ENCODE measurements around the gene CELF6. TPM values are rescaled to one million over a fixed set of nuclear protein-coding genes. Genes with fewer than 3 reads are reported as not detected.

The CELF6 gene
- polyA plus RNA-seq, 3 donors, result 2.9 TPM; not detected in 2

DNA sequence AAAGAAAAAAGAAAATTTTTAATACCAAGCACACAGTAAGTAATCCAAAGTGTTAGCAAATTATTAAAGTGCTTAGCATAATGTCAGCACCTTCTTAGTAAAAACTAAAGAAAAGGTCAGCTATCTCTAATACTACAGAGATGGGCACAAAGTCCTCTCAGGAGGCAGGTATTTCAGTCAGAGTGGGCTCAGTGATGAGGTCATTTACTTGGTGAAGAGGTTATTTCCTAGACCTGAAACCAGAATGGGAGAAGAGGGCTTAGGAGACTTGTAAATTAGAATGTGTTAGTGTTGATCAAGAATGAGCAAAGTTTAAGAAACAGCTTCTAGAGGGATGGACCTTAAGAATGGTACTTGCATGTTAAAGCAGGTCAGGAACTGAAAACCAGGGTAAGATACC lies 80.3 kb downstream of the CELF6 start:
- Histone ChIP-seq H2AFZ (ENCODE audit: insufficient read depth, low read depth, low read length, poor library complexity, severe bottlenecking) (no peak overlapping the region), H3K4me1 (ENCODE audit: control insufficient read depth in 1 of 2, insufficient read depth in 2 of 2, low read length in 2 of 2) (peaks cover 21 to 30% of the 10 kb centered on the region in 2 donors), H3K9ac (ENCODE audit: insufficient read depth, low read length, poor library complexity, severe bottlenecking) (no peak overlapping the region), H3K27me3 (ENCODE audit: control insufficient read depth in 2 of 2, insufficient read depth in 2 of 2, low read length in 2 of 2) (no peaks in the 10 kb centered on the region), H3K4me3 (replicated peaks in 1 of 3; ENCODE audit: low read depth in 2 of 3, low read length in 3 of 3) (no peak overlapping the region), H3K79me2 (ENCODE audit: insufficient read depth, low read length) (peaks cover 18% of the 10 kb centered on the region), H3K9me3 (replicated peaks in 1 of 2; ENCODE audit: control insufficient read depth in 1 of 2, insufficient read depth in 1 of 2, low read length in 2 of 2) (no peaks in the 10 kb centered on the region), H4K20me1 (ENCODE audit: insufficient read depth, low read length) (no peaks in the 10 kb centered on the region), H3K4me2 (replicated peaks; ENCODE audit: extremely low read depth, low read length, poor library complexity, severe bottlenecking) (no peak overlapping the region), H3K27ac (ENCODE audit: low read depth in 1 of 2, low read length in 2 of 2) (no peak overlapping the region), H3K36me3 (replicated peaks in 1 of 2; ENCODE audit: control insufficient read depth in 1 of 2, insufficient read depth in 2 of 2, low read length in 2 of 2) (peaks cover 40 to 46% of the 10 kb centered on the region in 2 donors)
- no peak overlapping the region for H3K4me3 Mint-ChIP-seq
- peak overlapping the region in 3 of 7 donors; percentile 15 to 68 (median 21) for H3K27ac Mint-ChIP-seq
- H3K4me1 Mint-ChIP-seq, result peaks cover 26% of the 10 kb centered on the region
- TF ChIP-seq CTCF (IDR thresholded peaks at IDR 0.05), result no peak
- no peaks in the 10 kb centered on the region for H3K9me3 Mint-ChIP-seq
- no peaks in the 10 kb centered on the region for H3K27me3 Mint-ChIP-seq (ENCODE audit: low read depth in 3 of 3)
- DNase-seq, result no peak
- intact Hi-C loops (cut with micrococcal nuclease), result no loop called here
- peaks cover 42 to 45% of the 10 kb centered on the region in 2 donors for H3K36me3 Mint-ChIP-seq

DNA sequence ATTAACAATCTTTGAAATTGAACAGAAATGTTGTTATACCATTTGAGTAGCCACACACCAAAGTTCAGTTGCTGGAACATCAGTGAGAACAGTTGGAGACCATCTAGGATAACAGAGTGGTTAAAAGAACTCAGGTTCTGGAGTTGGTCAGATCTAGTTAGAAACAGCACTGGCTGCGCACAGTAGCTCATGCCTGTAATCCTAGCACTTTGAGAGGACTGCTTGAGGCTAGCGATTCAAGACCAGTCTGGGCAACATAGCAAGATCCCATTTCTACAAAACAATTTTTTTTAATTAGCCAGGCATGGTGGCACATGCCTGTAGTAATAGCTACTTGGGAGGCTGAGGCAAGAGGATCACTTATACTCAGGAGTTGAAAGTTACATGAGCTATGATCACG lies 81.4 kb downstream of the CELF6 start:
- Histone ChIP-seq H2AFZ (ENCODE audit: insufficient read depth, low read depth, low read length, poor library complexity, severe bottlenecking) (no peak overlapping the region), H3K4me1 (ENCODE audit: control insufficient read depth in 1 of 2, insufficient read depth in 2 of 2, low read length in 2 of 2) (peaks cover 27 to 37% of the 10 kb centered on the region in 2 donors), H3K36me3 (replicated peaks in 1 of 2; ENCODE audit: control insufficient read depth in 1 of 2, insufficient read depth in 2 of 2, low read length in 2 of 2) (peaks cover 32 to 36% of the 10 kb centered on the region in 2 donors), H3K79me2 (ENCODE audit: insufficient read depth, low read length) (peaks cover 18% of the 10 kb centered on the region), H3K4me3 (replicated peaks in 1 of 3; ENCODE audit: low read depth in 2 of 3, low read length in 3 of 3) (no peak overlapping the region), H3K27me3 (ENCODE audit: control insufficient read depth in 2 of 2, insufficient read depth in 2 of 2, low read length in 2 of 2) (no peaks in the 10 kb centered on the region), H4K20me1 (ENCODE audit: insufficient read depth, low read length) (no peaks in the 10 kb centered on the region), H3K9ac (ENCODE audit: insufficient read depth, low read length, poor library complexity, severe bottlenecking) (no peak overlapping the region), H3K4me2 (replicated peaks; ENCODE audit: extremely low read depth, low read length, poor library complexity, severe bottlenecking) (no peak overlapping the region), H3K9me3 (replicated peaks in 1 of 2; ENCODE audit: control insufficient read depth in 1 of 2, insufficient read depth in 1 of 2, low read length in 2 of 2) (no peaks in the 10 kb centered on the region), H3K27ac (ENCODE audit: low read depth in 1 of 2, low read length in 2 of 2) (peak overlapping the region in 1 of 2 donors; percentile 81)
- H3K27me3 Mint-ChIP-seq (ENCODE audit: low read depth in 3 of 3), result no peaks in the 10 kb centered on the region
- no peak overlapping the region for H3K4me3 Mint-ChIP-seq
- H3K4me1 Mint-ChIP-seq, result peaks cover 34% of the 10 kb centered on the region
- no peak for TF ChIP-seq CTCF (IDR thresholded peaks at IDR 0.05)
- WGBS (ENCODE audit: insufficient coverage), result no CpG with 5 or more reads among the region's 3 CpGs
- no peak for DNase-seq
- intact Hi-C loops (cut with micrococcal nuclease), result no loop called here
- H3K9me3 Mint-ChIP-seq, result no peaks in the 10 kb centered on the region
- peak overlapping the region in 2 of 7 donors; percentile 81 to 98 for H3K27ac Mint-ChIP-seq
- peaks cover 32 to 36% of the 10 kb centered on the region in 2 donors for H3K36me3 Mint-ChIP-seq
